Rectal smooth muscle tissue (tissue), 1 donor: ENCODE measurements around the gene HDHD2.

ENCODE experiments used
- H3K27ac ChIP-seq: one replicate; pipeline ENCODE4 v1.7.0; 2013; ENCODE audit warnings: low read depth, low read length, inconsistent platforms
- H3K27me3 ChIP-seq: one replicate; pipeline ENCODE4 v1.7.0; 2013; ENCODE audit warnings: low read length; ENCODE audit not compliant: control insufficient read depth, insufficient read depth
- H3K36me3 ChIP-seq: one replicate; pipeline ENCODE4 v1.7.0; 2013; ENCODE audit warnings: low read length; ENCODE audit not compliant: control insufficient read depth, insufficient read depth
- H3K4me1 ChIP-seq: one replicate; pipeline ENCODE4 v1.7.0; 2013; ENCODE audit warnings: low read length; ENCODE audit not compliant: control insufficient read depth, insufficient read depth
- H3K4me3 ChIP-seq: one replicate; pipeline ENCODE4 v1.7.0; 2013; ENCODE audit warnings: low read length
- H3K9ac ChIP-seq: one replicate; pipeline ENCODE4 v1.7.0; 2013; ENCODE audit warnings: low read length

HDHD2 gene

DNA sequence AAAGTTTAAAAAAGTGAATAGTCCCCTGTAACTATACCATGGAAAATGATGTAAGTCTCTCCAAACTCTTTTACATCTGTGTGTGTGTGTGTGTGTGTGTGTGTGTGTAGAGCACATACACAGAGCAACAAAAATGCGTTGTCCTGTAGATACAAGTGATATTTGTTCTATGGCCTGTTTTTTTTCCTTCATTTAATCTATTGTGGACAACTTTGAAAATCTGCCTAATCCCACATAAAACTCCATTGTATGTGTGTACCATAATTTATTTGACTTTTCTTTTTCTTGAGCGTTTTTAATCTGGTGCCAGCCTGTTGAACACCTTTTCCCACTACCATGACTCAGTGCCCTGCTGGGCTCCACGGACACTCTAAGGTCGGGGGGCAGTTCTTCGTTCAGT is 62.6 kb downstream of the HDHD2 start:
- Histone ChIP-seq H3K27me3 (no peaks in the 10 kb centered on the region), H3K4me3 (no peak overlapping the region), H3K4me1 (no peaks in the 10 kb centered on the region), H3K36me3 (no peaks in the 10 kb centered on the region), H3K27ac (no peak overlapping the region), H3K9ac (no peak overlapping the region)

DNA sequence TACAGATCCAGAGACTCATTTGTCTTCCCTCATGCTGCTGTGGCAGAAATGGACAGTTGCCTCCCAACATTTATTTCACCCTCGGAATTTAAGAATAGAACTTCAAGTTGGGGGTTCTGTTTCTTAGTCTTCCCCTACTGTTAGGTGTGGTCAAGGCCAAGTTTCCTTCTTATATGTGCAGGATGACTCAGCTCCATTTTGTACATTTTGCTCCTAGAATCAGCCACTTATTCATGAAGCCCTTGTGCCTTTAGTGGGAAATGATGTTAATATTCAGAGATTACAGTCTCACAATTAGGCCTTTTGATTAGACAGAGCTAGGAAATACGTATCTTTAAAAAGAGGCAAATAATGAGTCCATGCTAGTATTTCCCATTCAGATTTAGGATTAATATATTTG is 68.7 kb downstream of the HDHD2 start:
- Histone ChIP-seq H3K4me3 (no peak overlapping the region), H3K27ac (no peak overlapping the region), H3K4me1 (no peaks in the 10 kb centered on the region), H3K36me3 (no peaks in the 10 kb centered on the region), H3K27me3 (no peaks in the 10 kb centered on the region), H3K9ac (no peak overlapping the region)

DNA sequence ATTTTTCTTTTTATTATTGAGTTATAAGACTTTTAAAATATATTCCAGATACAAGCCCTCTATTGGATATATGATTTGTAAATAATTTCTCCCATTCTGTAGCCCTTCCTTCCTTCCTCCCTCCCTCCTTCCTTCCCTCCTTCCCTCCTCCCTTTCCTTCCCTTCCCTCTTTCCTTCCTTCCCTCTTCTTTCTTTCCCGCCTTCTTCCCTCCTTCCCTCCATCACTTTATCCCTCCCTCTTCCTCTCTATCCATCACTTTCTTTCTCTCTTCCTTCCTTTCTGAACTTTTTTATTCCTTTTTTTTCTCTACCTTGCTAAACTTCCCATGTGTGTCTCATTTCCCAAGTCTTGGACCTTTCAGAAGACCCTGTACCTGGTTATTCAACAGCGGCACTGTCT is 69.4 kb downstream of the HDHD2 start:
- Histone ChIP-seq H3K27ac (no peak overlapping the region), H3K36me3 (no peaks in the 10 kb centered on the region), H3K27me3 (no peaks in the 10 kb centered on the region)

DNA sequence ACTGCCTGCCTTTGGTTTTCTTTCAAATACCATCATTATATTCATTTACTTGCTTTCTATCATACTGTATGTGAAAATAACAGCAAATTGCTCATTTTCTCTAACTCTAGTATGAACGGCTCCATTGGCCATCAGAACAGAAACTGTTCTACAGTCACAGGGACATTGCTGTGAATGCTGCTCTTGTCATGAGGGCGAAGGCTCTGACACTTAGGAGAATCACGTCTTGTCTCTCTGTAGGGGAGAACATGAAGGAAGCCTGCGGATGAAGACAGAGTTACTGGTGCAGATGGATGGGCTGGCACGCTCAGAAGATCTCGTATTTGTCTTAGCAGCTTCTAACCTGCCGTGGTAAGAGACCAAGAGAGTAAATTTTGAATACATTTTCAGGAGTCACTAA is 73.2 kb downstream of the HDHD2 start:
- Histone ChIP-seq H3K27ac (no peak overlapping the region), H3K27me3 (no peaks in the 10 kb centered on the region), H3K36me3 (no peaks in the 10 kb centered on the region), H3K4me1 (no peaks in the 10 kb centered on the region), H3K9ac (no peak overlapping the region), H3K4me3 (no peak overlapping the region)

More for the DNA sequence above, 69.4 kb downstream of the HDHD2 start:
- Histone ChIP-seq H3K4me3 (no peak overlapping the region), H3K4me1 (no peaks in the 10 kb centered on the region), H3K9ac (no peak overlapping the region)

DNA sequence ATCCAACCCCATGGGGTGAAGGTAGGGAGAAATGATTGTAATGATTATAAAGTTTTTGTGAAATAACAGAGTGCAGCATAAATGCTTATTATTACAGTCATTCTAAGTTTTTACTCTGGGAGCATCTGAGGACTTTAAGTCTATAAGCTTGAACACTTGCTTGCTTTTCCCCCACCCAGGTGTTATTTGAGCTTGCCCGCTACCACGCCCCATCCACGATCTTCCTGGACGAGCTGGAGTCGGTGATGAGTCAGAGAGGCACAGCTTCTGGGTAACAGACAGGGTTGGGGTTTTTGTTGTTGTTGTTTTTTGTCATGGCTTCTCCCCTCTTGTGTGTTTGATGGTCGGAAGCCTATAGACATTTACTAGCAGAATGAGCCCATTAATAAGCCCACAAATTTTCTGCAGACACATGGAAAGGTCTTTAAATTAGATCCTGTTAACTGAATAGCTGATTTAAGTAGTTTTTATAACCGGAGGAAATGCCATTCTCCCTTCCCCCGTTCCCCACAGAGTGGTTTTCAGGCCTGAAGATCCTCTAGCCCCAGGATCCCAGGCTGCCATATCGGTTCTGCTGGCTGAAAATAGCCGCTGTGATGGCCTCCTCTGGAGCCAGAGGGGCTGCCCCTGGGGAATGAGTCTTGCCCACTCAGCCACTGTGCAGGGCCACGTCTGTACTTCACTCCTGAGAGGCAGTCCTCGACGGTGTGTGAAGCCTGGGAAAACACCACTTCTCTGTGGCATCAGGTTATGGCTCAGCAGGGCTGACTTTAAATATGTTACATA is 75.0 kb downstream of the HDHD2 start:
- Histone ChIP-seq H3K27me3 (no peaks in the 10 kb centered on the region), H3K27ac (no peak overlapping the region), H3K4me1 (no peaks in the 10 kb centered on the region), H3K4me3 (no peak overlapping the region), H3K36me3 (no peaks in the 10 kb centered on the region), H3K9ac (no peak overlapping the region)

DNA sequence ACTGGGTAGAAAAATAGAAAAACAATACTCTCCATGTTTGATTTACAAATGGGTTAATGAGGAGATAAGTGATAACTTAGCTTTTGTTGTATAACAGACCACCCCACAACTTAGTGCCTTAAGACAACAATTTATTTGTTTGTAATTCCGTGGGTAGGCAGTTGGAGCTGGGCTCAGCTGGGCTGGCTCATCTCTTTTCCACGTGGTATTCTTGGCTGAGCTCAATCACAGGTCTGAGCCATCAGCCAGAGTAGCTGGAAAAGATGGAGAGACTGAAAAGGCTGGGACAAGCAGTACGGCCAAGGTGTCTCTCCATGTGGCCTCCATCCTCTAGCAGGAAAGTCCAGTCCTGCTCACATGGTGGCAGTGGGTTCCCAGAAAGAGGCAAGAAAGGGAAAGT is 82.7 kb downstream of the HDHD2 start:
- H3K27ac ChIP-seq: no peak overlapping the region
- H3K9ac ChIP-seq: no peak overlapping the region
- no peaks in the 10 kb centered on the region for H3K4me1 ChIP-seq
- no peaks in the 10 kb centered on the region for H3K27me3 ChIP-seq
- H3K36me3 ChIP-seq: no peaks in the 10 kb centered on the region
- no peak overlapping the region for H3K4me3 ChIP-seq

DNA sequence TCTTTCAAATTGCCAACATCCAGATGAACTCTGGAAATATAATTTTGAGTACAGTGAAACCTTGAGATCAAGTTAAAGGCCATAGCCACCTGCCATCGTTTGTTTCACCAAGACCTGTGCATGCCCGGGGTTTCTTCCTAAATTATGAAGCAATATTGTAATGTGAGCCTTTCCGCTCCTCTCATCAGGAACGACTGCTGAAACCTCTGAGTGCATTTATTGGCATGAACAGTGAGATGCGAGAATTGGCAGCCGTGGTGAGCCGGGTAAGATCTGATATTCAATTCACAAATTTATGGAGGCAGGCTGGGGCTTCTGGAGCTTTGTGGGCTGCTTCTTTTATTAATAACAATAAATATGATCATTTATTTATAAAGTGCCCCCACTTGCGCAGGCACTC is 87.2 kb downstream of the HDHD2 start:
- no peak overlapping the region for H3K9ac ChIP-seq
- no peak overlapping the region for H3K4me3 ChIP-seq
- no peak overlapping the region for H3K27ac ChIP-seq
- no peaks in the 10 kb centered on the region for H3K4me1 ChIP-seq
- H3K36me3 ChIP-seq: no peaks in the 10 kb centered on the region
- no peaks in the 10 kb centered on the region for H3K27me3 ChIP-seq

DNA sequence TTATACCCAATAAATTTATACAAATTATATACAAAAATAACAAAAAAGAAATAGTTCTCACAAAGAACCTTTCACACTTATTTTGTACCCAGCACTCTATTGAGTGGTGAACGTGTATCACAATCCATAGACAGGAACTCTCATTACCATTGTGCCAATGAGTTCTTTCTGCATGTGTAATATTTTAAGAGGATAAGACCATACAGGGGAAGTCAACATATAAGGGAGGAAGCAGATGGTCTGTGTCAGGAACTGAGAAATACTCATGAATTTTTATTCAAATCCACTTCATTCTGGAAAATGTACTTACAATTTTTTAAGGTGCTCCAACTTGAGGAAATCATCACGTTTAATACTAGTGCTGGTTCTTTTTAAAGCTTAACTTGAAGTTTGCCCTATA is 87.8 kb downstream of the HDHD2 start:
- Histone ChIP-seq H3K9ac (no peak overlapping the region), H3K27ac (no peak overlapping the region), H3K4me3 (no peak overlapping the region), H3K36me3 (no peaks in the 10 kb centered on the region), H3K27me3 (no peaks in the 10 kb centered on the region), H3K4me1 (no peaks in the 10 kb centered on the region)
